HepG2 (cell line): ENCODE results near the gene SCP2D1. TPM values are rescaled to one million over a fixed set of nuclear protein-coding genes. Genes with fewer than 3 reads are reported as not detected.

Experiments
- ATAC-seq: fragments of 200-7000 bp; cut with Tn5 transposase; 3 replicates; pipeline ENCODE4 v1.9.1; 2020; ENCODE audit warnings: mild to moderate bottlenecking, moderate library complexity
- BruUV-seq: library from RNA; stranded (reverse); fragments of 400-500 nt; replicated peaks from 2 replicates; lab custom pipeline; 2021; lab: Mats Ljungman, UMichigan
- CTCF ChIA-PET: fragments of 300-600 bp; formaldehyde crosslinking; extraction: SDS; loops from one replicate; lab custom pipeline; 2021; ENCODE audit warnings: low total read pairs, inconsistent platforms, low intra/inter-chr PET ratio; lab: Yijun Ruan, JAX
- POLR2A ChIA-PET: fragments of 350-600 bp; sonication (Branson Sonifier 250); formaldehyde crosslinking; loops from one replicate; lab custom pipeline; 2020; ENCODE audit warnings: antibody characterized with exemption, inconsistent platforms; lab: Yijun Ruan, JAX
- DNase-seq: peaks from one replicate; pipeline ENCODE4 v3.0.0-alpha.2; 2015; ENCODE audit warnings: low spot score
- FAIRE-seq: peaks from 3 replicates; lab custom pipeline; 2011; peaks lifted over from hg19 to GRCh38; lab: Jason Lieb, UNC
- H2AFZ ChIP-seq: one replicate; pipeline ENCODE4 v1.6.1; 2011; ENCODE audit warnings: low read length, inconsistent platforms
- H3K27ac ChIP-seq: fragments of 300-600 bp; 3 replicates; pipeline ENCODE4 v1.8.0; 2011; ENCODE audit warnings: mixed run types, mild to moderate bottlenecking, mixed read lengths, low read length, inconsistent platforms; ENCODE audit not compliant: insufficient read depth; ENCODE audit errors: extremely low read length
- H3K27me3 ChIP-seq, 2 experiments: fragments of 200-600 bp in 1 of 2; 2 replicates in 1 of 2; 3 replicates in 1 of 2; pipeline versions ENCODE4 v1.6.0 to v1.8.0; 2011; ENCODE audit warnings: low read length in 2 of 2, mild to moderate bottlenecking in 2 of 2, moderate library complexity in 2 of 2, inconsistent platforms in 1 of 2; ENCODE audit not compliant: insufficient read depth in 2 of 2, control insufficient read depth in 1 of 2
- H3K36me3 ChIP-seq, 2 experiments: fragments of 200-600 bp in 1 of 2; replicated peaks in 1 of 2; 2 replicates in 1 of 2; 3 replicates in 1 of 2; pipeline versions ENCODE4 v1.5.1 to v1.8.0; 2011; ENCODE audit warnings: low read length in 2 of 2, inconsistent platforms in 1 of 2; ENCODE audit not compliant: insufficient read depth in 2 of 2, control insufficient read depth in 1 of 2
- H3K4me1 ChIP-seq: 2 replicates; pipeline ENCODE4 v1.5.1; 2012; ENCODE audit warnings: low read length, inconsistent platforms; ENCODE audit not compliant: insufficient read depth
- H3K4me2 ChIP-seq: 2 replicates; pipeline ENCODE4 v1.6.0; 2011; ENCODE audit warnings: low read depth, low read length, inconsistent platforms
- H3K4me3 ChIP-seq, 3 experiments: fragments of 200-600 bp in 1 of 3; sonication (generic), shearing (Covaris generic) in 1 of 3; replicated peaks in 1 of 3; 2 replicates each; pipeline ENCODE4 v1.5.1; 2011 to 2016; ENCODE audit warnings: low read length in 3 of 3, inconsistent platforms in 2 of 3, low read depth in 2 of 3, mild to moderate bottlenecking in 2 of 3, control low read depth in 1 of 3, mixed read lengths in 1 of 3; ENCODE audit not compliant: insufficient read depth in 1 of 3
- H3K79me2 ChIP-seq: one replicate; pipeline ENCODE4 v1.6.1; 2011; ENCODE audit warnings: low read length, inconsistent platforms; ENCODE audit not compliant: insufficient read depth
- H3K9ac ChIP-seq: 2 replicates; pipeline ENCODE4 v1.6.0; 2011; ENCODE audit warnings: mild to moderate bottlenecking, low read depth, low read length, inconsistent platforms; ENCODE audit not compliant: insufficient read depth
- H3K9me3 ChIP-seq: 2 replicates; pipeline ENCODE4 v1.5.1; 2012; ENCODE audit warnings: mild to moderate bottlenecking, low read length
- H4K20me1 ChIP-seq: 2 replicates; pipeline ENCODE4 v1.6.0; 2011; ENCODE audit warnings: inconsistent platforms, mild to moderate bottlenecking, low read length, moderate library complexity; ENCODE audit not compliant: insufficient read depth
- CCDC6 ChIP-seq: sonication (generic); formaldehyde crosslinking; IDR thresholded peaks from 2 replicates; pipeline ENCODE4 v1.8.1; 2022; ENCODE audit warnings: mild to moderate bottlenecking, missing genetic modification reagents, moderate library complexity
- FLYWCH1 ChIP-seq: sonication (generic); formaldehyde crosslinking; IDR thresholded peaks from 2 replicates; pipeline ENCODE4 v1.8.1; 2023; ENCODE audit warnings: mild to moderate bottlenecking, missing genetic modification reagents
- HOXA3 ChIP-seq: sonication (generic); formaldehyde crosslinking; IDR thresholded peaks from 2 replicates; pipeline ENCODE4 v1.5.0; 2020; ENCODE audit warnings: missing genetic modification reagents
- HOXA9 ChIP-seq: sonication (generic); formaldehyde crosslinking; IDR thresholded peaks from 2 replicates; pipeline ENCODE4 v1.8.1; 2022; ENCODE audit warnings: missing genetic modification reagents, mild to moderate bottlenecking, moderate library complexity, borderline replicate concordance
- JUN ChIP-seq: sonication (generic); formaldehyde crosslinking; IDR thresholded peaks from 2 replicates; pipeline ENCODE4 v1.4.0; 2020; ENCODE audit warnings: mild to moderate bottlenecking, missing genetic modification reagents
- KLF9 ChIP-seq: IDR thresholded peaks from 2 replicates; pipeline ENCODE4 v1.6.1; 2016; ENCODE audit warnings: low read depth
- MLXIP ChIP-seq: sonication (generic); formaldehyde crosslinking; IDR thresholded peaks from 2 replicates; pipeline ENCODE4 v1.9.0; 2021; ENCODE audit warnings: missing genetic modification reagents, borderline replicate concordance
- MZF1 ChIP-seq: sonication (generic); formaldehyde crosslinking; IDR thresholded peaks from 2 replicates; pipeline ENCODE4 v1.8.1; 2023; ENCODE audit warnings: mild to moderate bottlenecking, missing genetic modification reagents, borderline replicate concordance
- POLR2A ChIP-seq, 2 experiments: IDR thresholded peaks; 2 replicates each; pipeline ENCODE4 v1.6.1; 2011; ENCODE audit warnings: low read depth in 2 of 2, low read length in 2 of 2, mild to moderate bottlenecking in 1 of 2, moderate library complexity in 1 of 2; ENCODE audit not compliant: insufficient read depth in 1 of 2
- SP2 ChIP-seq: sonication (generic); formaldehyde crosslinking; IDR thresholded peaks from 2 replicates; pipeline ENCODE4 v1.5.1; 2020; ENCODE audit warnings: mild to moderate bottlenecking, missing genetic modification reagents
- ZNF205 ChIP-seq: IDR thresholded peaks from 2 replicates; pipeline ENCODE4 v1.6.1; 2018; ENCODE audit warnings: missing biosample characterization, missing genetic modification reagents
- whole genome bisulfite sequencing: methylation state at CpG from one replicate; pipeline ENCODE4 v1.1.6; 2017; ENCODE audit warnings: low lambda C conversion rate; 5-methylcytosine and 5-hydroxymethylcytosine counted together
- in situ Hi-C: cut with HindIII; loops from 2 replicates; pipeline ENCODE4 v1.10.0; 2017; ENCODE audit warnings: low pct_unique_long_range_greater_than_20kb; ENCODE audit not compliant: extremely low pct_ligation_motif_present
- intact Hi-C: fragments of 100-400 bp; cut with micrococcal nuclease; formaldehyde crosslinking; loops from one replicate; pipeline ENCODE4 v1.10.0; 2022; ENCODE audit not compliant: unreplicated experiment
- polyA plus RNA-seq, 8 experiments: library from polyadenylated mRNA; depleted of rRNA in 3 of 8; stranded (reverse) in 7 of 8; unstranded in 1 of 8; fragments of >200 nt; fragmentation: Illumina TruSeq in 4 of 8; extraction: Trizol in 4 of 8; gene quantifications; 2 replicates each; pipeline versions ENCODE4 v1.2.1 to v1.2.3, GENCODE V29; 2011 to 2016; ENCODE audit warnings: low read depth in 4 of 8, missing spikeins in 1 of 8, mixed read lengths in 1 of 8; ENCODE audit not compliant: insufficient read depth in 1 of 8
- total RNA-seq, 5 experiments: library from RNA; depleted of rRNA; stranded (reverse); fragments of >200 nt; fragmentation: Illumina TruSeq; extraction: Trizol; gene quantifications; 2 replicates each; pipeline ENCODE4 v1.2.3, GENCODE V29; 2016; ENCODE audit warnings: low read depth in 1 of 5
- TF ChIP-seq, protein P1 (sequence below): IDR thresholded peaks from 2 replicates; pipeline ENCODE4 v1.6.1; 2016; ENCODE audit warnings: missing biosample characterization, missing genetic modification reagents, low read depth
- TF ChIP-seq, protein P2 (sequence below): sonication (generic); formaldehyde crosslinking; IDR thresholded peaks from 2 replicates; pipeline ENCODE4 v1.8.0; 2022; ENCODE audit warnings: mild to moderate bottlenecking, missing genetic modification reagents, moderate library complexity

SCP2D1 gene
- total and polyA plus RNA-seq, 2 of the 13 experiments (the other 11 are each of a cell fraction or from before 2014, with no cell fraction given), result not detected

- no peak for TF ChIP-seq CCDC6 (CRISPR knock-in tag)
- TF ChIP-seq ZNF205 (CRISPR knock-in tag), result no peak
- TF ChIP-seq KLF9 (CRISPR knock-in tag), result no peak
- TF ChIP-seq MZF1 (CRISPR knock-in tag), result no peak
- no peak for TF ChIP-seq MLXIP (CRISPR knock-in tag)
- no peak for TF ChIP-seq FLYWCH1 (CRISPR knock-in tag)
- no peak for TF ChIP-seq HOXA9
Observed at GRCh38 chr20:18774207-18774606, 39.4 kb upstream of the SCP2D1 start (continued).

DNA sequence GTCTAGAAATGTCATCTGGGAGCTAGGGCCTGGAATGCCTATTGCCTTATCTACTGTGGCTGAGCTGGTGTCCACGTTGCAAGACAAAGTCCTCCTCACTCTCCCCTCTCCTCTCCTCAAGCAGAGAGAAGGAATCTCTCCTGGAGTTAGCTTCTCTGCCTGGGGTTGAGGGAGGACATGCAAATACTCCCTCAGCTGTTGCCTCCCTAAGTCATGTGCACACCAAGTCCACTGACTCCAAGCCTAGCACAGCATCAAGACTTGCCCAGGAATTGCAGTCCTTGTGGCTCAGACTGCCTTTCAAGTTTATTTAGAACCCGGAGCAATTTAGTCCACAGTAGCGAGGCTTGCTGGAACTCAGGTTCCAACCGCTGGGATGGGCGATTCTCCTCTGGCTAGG is 38.0 kb upstream of the SCP2D1 start:
- Histone ChIP-seq H2AFZ (no peak overlapping the region), H3K4me3 (no peak overlapping the region), H3K79me2 (no peaks in the 10 kb centered on the region), H3K9ac (no peak overlapping the region), H3K4me1 (no peaks in the 10 kb centered on the region), H3K27ac (no peak overlapping the region), H3K4me2 (no peak overlapping the region), H3K9me3 (no peaks in the 10 kb centered on the region), H4K20me1 (no peaks in the 10 kb centered on the region), H3K27me3 (no peaks in the 10 kb centered on the region; a peak in 2 of 5 replicates)
- WGBS, result 57% methylated on average over 5 of the region's 5 CpGs
- no peak for DNase-seq
- FAIRE-seq, result no peak
- no TSS peak for BruUV-seq
- ChIA-PET CTCF (no interaction called here), POLR2A (no interaction called here)
- intact Hi-C loops, result no loop called here
- no peak; the same call in 2 of the 3 replicates for ATAC-seq
- TF ChIP-seq SP2 (CRISPR knock-in tag) (no peak), POLR2A (IDR thresholded peaks at IDR 0.05; ENCODE audit: insufficient read depth in 1 of 2, low read depth in 2 of 2, low read length in 2 of 2) (no peak), JUN (CRISPR knock-in tag) (no peak), HOXA3 (no peak)
- TF ChIP-seq, protein P1, sequence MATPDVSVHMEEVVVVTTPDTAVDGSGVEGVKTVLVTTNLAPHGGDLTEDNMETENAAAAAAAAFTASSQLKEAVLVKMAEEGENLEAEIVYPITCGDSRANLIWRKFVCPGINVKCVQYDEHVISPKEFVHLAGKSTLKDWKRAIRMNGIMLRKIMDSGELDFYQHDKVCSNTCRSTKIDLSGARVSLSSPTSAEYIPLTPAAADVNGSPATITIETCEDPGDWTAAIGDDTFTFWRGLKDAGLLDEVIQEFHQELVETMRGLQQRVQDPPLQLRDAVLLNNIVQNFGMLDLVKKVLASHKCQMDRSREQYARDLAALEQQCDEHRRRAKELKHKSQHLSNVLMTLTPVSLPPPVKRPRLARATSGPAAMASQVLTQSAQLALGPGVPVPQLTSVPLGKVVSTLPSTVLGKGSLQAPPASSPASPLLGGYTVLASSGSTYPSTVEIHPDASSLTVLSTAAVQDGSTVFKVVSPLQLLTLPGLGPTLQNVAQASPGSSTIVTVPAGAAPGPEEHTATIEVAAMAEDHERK (CRISPR knock-in tag), result no peak
- TF ChIP-seq, protein P2, sequence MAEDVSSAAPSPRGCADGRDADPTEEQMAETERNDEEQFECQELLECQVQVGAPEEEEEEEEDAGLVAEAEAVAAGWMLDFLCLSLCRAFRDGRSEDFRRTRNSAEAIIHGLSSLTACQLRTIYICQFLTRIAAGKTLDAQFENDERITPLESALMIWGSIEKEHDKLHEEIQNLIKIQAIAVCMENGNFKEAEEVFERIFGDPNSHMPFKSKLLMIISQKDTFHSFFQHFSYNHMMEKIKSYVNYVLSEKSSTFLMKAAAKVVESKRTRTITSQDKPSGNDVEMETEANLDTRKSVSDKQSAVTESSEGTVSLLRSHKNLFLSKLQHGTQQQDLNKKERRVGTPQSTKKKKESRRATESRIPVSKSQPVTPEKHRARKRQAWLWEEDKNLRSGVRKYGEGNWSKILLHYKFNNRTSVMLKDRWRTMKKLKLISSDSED, result no peak
- TF ChIP-seq, all 625 proteins: peak for 0
- in situ Hi-C loops, result no loop called here
- no peaks in the 10 kb centered on the region for H3K36me3 ChIP-seq
